CD1c-positive myeloid dendritic cell (primary cell): Measurements from ENCODE around the gene DDX51.

Experiments
- DNase-seq: peaks from one replicate; pipeline ENCODE4 v3.0.0-alpha.2; 2016; ENCODE audit errors: extremely low spot score

Gene DDX51

GRCh38 chr12:132167611-132168310 lies 23.6 kb upstream of the DDX51 start:
- no peak for DNase-seq

GRCh38 chr12:132166801-132167591 lies 22.9 kb upstream of the DDX51 start:
- no peak for DNase-seq

- DNase-seq: no peak
Observed at GRCh38 chr12:132166093-132166492, 22.0 kb upstream of the DDX51 start.

GRCh38 chr12:132165584-132165983 lies 21.5 kb upstream of the DDX51 start:
- DNase-seq: no peak

- DNase-seq: no peak
Observed at GRCh38 chr12:132164426-132164825, 20.3 kb upstream of the DDX51 start.

- no peak for DNase-seq
Observed at GRCh38 chr12:132163911-132164288, 19.8 kb upstream of the DDX51 start.

- DNase-seq: no peak
Observed at GRCh38 chr12:132163041-132163910, 19.2 kb upstream of the DDX51 start.

GRCh38 chr12:132162508-132163031 lies 18.5 kb upstream of the DDX51 start:
- peak; percentile 58 for DNase-seq

GRCh38 chr12:132161796-132162507 lies 17.8 kb upstream of the DDX51 start:
- no peak for DNase-seq

GRCh38 chr12:132161036-132161781 lies 17.1 kb upstream of the DDX51 start:
- peak; percentile 24 for DNase-seq

GRCh38 chr12:132160601-132161035 lies 16.5 kb upstream of the DDX51 start:
- DNase-seq: no peak

- DNase-seq: no peak
Observed at GRCh38 chr12:132160016-132160415, 15.9 kb upstream of the DDX51 start.

GRCh38 chr12:132159555-132160003 lies 15.5 kb upstream of the DDX51 start:
- no peak for DNase-seq

- DNase-seq: no peak
Observed at GRCh38 chr12:132158677-132159554, 14.8 kb upstream of the DDX51 start.

- no peak for DNase-seq
Observed at GRCh38 chr12:132157733-132158409, 13.8 kb upstream of the DDX51 start.

- DNase-seq: no peak
Observed at GRCh38 chr12:132156573-132157325, 12.6 kb upstream of the DDX51 start.

- DNase-seq: no peak
Observed at GRCh38 chr12:132155771-132156572, 11.9 kb upstream of the DDX51 start.
